ENCODE data around the gene PIK3C2G.
A peak's percentile ranks its signal among the peaks of the same experiment; 100 is the strongest.

PIK3C2G gene

DNA sequence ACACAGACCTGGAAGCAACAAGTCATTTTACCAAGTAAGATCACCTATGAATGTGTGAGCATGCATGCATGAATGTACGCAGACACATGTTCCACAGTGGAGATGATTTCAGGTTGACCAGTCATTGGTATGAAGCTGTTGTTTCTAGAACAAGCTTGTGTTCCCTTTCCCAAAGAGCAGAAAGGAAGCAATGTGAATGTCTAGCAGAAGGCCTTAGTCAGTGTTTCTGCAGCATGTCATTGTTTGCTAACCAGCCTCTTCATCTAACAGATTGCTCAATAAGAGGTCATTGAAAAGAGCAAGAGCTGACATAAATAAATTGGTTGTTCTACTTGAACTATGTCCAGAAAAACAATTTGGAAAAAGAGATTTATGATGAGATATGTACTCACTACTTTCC lies 285.1 kb downstream of the PIK3C2G start:
- TF ChIP-seq, protein P1, sequence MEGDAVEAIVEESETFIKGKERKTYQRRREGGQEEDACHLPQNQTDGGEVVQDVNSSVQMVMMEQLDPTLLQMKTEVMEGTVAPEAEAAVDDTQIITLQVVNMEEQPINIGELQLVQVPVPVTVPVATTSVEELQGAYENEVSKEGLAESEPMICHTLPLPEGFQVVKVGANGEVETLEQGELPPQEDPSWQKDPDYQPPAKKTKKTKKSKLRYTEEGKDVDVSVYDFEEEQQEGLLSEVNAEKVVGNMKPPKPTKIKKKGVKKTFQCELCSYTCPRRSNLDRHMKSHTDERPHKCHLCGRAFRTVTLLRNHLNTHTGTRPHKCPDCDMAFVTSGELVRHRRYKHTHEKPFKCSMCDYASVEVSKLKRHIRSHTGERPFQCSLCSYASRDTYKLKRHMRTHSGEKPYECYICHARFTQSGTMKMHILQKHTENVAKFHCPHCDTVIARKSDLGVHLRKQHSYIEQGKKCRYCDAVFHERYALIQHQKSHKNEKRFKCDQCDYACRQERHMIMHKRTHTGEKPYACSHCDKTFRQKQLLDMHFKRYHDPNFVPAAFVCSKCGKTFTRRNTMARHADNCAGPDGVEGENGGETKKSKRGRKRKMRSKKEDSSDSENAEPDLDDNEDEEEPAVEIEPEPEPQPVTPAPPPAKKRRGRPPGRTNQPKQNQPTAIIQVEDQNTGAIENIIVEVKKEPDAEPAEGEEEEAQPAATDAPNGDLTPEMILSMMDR (IDR thresholded peaks at IDR 0.05; ENCODE audit: poor library complexity, severe bottlenecking), result no peak
- Histone ChIP-seq H3K4me1 (ENCODE audit: insufficient read depth, poor library complexity, severe bottlenecking) (no peaks in the 10 kb centered on the region), H3K27me3 (ENCODE audit: insufficient read depth, poor library complexity, severe bottlenecking) (no peaks in the 10 kb centered on the region), H3K9me3 (ENCODE audit: severe bottlenecking) (no peaks in the 10 kb centered on the region), H3K4me3 (ENCODE audit: severe bottlenecking) (no peak overlapping the region), H3K27ac (ENCODE audit: poor library complexity, severe bottlenecking) (no peak overlapping the region), H3K36me3 (ENCODE audit: low read depth) (no peaks in the 10 kb centered on the region)
- ATAC-seq (ENCODE audit: low read depth), result no peak
- DNase-seq (ENCODE audit: low spot score), result no peak

DNA sequence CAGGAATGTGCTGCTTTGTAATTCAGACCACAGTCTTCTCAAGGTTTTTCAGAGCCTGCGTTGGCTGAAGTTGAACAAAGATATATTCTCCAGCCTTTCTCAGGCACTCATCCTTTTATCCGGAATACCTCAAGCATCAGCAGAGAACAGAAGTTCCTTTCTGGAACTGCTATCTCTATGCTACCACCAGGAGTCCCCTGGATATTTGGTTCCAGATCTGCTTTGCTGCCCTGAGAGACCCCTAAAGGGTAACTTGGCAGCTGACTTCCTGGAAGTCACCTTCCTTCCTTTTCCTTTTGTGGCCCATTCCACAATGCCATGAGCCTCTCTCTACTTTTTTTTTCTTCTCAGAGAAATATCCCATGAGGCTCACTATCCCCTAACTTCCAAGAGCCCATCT lies 288.3 kb downstream of the PIK3C2G start:
- ATAC-seq (ENCODE audit: low read depth), result no peak
- TF ChIP-seq, protein P1 (IDR thresholded peaks at IDR 0.05; ENCODE audit: poor library complexity, severe bottlenecking), result no peak

DNA sequence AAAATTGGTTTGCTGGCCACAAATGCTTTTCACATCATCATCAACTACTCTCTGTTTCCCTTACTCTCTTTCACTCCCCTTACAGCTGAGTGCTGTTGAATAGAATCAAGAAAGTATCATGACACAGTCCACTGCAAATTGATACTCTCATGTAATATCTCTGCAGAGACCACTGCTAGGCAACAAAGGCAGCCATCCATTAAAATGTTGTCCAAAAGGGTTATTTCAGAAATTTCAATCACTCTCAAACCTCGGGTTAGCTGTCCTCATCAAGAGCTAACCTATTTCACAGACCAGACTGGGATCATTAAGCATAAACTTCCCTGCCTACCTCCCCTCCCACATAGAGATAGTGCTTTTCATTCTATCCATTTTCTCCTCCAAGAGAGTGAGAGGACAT lies 289.8 kb downstream of the PIK3C2G start:
- Histone ChIP-seq H3K36me3 (ENCODE audit: low read depth) (no peaks in the 10 kb centered on the region), H3K27me3 (ENCODE audit: insufficient read depth, poor library complexity, severe bottlenecking) (no peaks in the 10 kb centered on the region), H3K9me3 (ENCODE audit: severe bottlenecking) (no peaks in the 10 kb centered on the region), H3K4me1 (ENCODE audit: insufficient read depth, poor library complexity, severe bottlenecking) (no peaks in the 10 kb centered on the region), H3K4me3 (ENCODE audit: severe bottlenecking) (no peak overlapping the region), H3K27ac (ENCODE audit: poor library complexity, severe bottlenecking) (no peak overlapping the region)
- ATAC-seq (ENCODE audit: low read depth) (no peak), DNase-seq (ENCODE audit: low spot score) (no peak)
- TF ChIP-seq, protein P1 (IDR thresholded peaks at IDR 0.05; ENCODE audit: poor library complexity, severe bottlenecking), result no peak

More for the DNA sequence above, 288.3 kb downstream of the PIK3C2G start:
- Histone ChIP-seq H3K4me3 (ENCODE audit: severe bottlenecking) (no peak overlapping the region), H3K27ac (ENCODE audit: poor library complexity, severe bottlenecking) (no peak overlapping the region), H3K9me3 (ENCODE audit: severe bottlenecking) (no peaks in the 10 kb centered on the region), H3K27me3 (ENCODE audit: insufficient read depth, poor library complexity, severe bottlenecking) (no peaks in the 10 kb centered on the region), H3K36me3 (ENCODE audit: low read depth) (no peaks in the 10 kb centered on the region), H3K4me1 (ENCODE audit: insufficient read depth, poor library complexity, severe bottlenecking) (no peaks in the 10 kb centered on the region)
- no peak for DNase-seq (ENCODE audit: low spot score)

DNA sequence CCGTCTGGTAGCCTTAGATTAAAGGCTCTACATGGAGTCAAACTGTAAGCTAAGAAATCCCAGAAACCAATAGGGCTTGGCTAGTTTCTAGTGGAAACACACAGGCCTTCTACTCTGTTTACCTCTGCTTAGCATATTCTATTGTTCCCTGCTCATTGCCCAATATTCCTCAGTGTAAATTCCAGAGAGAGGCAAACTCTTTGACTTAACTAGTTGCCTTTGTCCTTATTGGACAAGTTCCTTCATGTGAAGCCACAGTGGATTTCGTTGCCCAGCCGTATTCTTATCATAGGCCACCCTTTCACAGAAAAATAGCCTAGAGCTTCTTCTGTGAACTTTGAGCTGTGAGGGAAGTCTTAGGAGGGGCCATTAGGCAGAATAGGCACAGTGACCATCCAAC lies 290.4 kb downstream of the PIK3C2G start:
- ATAC-seq (ENCODE audit: low read depth), result no peak
- no peaks in the 10 kb centered on the region for H3K27me3 ChIP-seq (ENCODE audit: insufficient read depth, poor library complexity, severe bottlenecking)
- TF ChIP-seq, protein P1 (IDR thresholded peaks at IDR 0.05; ENCODE audit: poor library complexity, severe bottlenecking), result no peak
- no peak for DNase-seq (ENCODE audit: low spot score)
- no peaks in the 10 kb centered on the region for H3K9me3 ChIP-seq (ENCODE audit: severe bottlenecking)
- H3K27ac ChIP-seq (ENCODE audit: poor library complexity, severe bottlenecking), result no peak overlapping the region
- no peak overlapping the region for H3K4me3 ChIP-seq (ENCODE audit: severe bottlenecking)
- H3K4me1 ChIP-seq (ENCODE audit: insufficient read depth, poor library complexity, severe bottlenecking), result no peaks in the 10 kb centered on the region
- no peaks in the 10 kb centered on the region for H3K36me3 ChIP-seq (ENCODE audit: low read depth)

DNA sequence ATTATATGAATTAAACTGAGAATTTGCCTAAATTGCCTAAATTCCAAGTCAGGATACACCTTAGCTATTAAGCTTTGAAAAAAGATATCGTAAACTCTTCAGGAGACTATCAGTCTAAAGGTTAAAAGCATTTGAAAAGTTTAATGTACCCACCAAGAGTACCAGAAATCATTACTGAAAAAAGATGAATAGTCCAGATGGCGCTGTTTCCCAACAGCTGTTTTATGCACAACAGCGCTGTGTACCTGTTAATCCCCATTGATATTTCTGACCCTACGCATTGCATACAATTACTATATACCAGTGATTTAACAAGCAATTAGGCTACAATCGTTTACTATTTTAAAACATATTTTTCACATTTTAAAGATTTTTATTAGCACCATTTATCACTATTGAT lies 291.5 kb downstream of the PIK3C2G start:
- Histone ChIP-seq H3K36me3 (ENCODE audit: low read depth) (no peaks in the 10 kb centered on the region), H3K9me3 (ENCODE audit: severe bottlenecking) (no peaks in the 10 kb centered on the region), H3K4me3 (ENCODE audit: severe bottlenecking) (no peak overlapping the region), H3K27me3 (ENCODE audit: insufficient read depth, poor library complexity, severe bottlenecking) (no peaks in the 10 kb centered on the region), H3K4me1 (ENCODE audit: insufficient read depth, poor library complexity, severe bottlenecking) (no peaks in the 10 kb centered on the region), H3K27ac (ENCODE audit: poor library complexity, severe bottlenecking) (no peak overlapping the region)
- ATAC-seq (ENCODE audit: low read depth) (no peak), DNase-seq (ENCODE audit: low spot score) (no peak)
- TF ChIP-seq, protein P1 (IDR thresholded peaks at IDR 0.05; ENCODE audit: poor library complexity, severe bottlenecking), result peak; percentile 8
